ENCODE data around the gene AGTRAP.

Gene AGTRAP

DNA sequence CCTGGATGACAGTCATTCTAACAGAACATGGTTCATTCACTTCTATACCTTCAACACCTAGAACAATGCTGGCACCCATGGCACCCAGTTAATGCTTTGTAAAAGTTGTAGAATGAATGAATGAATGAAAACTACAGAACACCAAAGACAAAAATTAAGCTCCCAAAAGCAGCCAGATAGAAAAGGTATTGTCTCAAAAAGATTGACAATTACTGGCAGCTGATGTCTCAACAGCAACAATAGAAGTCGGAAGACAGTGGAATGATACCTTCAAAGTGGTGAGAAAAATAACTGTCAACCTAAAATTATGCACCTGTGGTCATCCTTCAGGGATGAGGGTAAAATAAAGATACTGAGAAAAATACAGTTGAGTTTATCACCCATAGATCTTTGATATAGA, 21.1 kb downstream of the AGTRAP start:
- no peak for DNase-seq (ENCODE audit: low read depth, low spot score)
- H3K4me3 ChIP-seq (ENCODE audit: low read depth, low read length), result no peak overlapping the region
- TF ChIP-seq, protein P1, sequence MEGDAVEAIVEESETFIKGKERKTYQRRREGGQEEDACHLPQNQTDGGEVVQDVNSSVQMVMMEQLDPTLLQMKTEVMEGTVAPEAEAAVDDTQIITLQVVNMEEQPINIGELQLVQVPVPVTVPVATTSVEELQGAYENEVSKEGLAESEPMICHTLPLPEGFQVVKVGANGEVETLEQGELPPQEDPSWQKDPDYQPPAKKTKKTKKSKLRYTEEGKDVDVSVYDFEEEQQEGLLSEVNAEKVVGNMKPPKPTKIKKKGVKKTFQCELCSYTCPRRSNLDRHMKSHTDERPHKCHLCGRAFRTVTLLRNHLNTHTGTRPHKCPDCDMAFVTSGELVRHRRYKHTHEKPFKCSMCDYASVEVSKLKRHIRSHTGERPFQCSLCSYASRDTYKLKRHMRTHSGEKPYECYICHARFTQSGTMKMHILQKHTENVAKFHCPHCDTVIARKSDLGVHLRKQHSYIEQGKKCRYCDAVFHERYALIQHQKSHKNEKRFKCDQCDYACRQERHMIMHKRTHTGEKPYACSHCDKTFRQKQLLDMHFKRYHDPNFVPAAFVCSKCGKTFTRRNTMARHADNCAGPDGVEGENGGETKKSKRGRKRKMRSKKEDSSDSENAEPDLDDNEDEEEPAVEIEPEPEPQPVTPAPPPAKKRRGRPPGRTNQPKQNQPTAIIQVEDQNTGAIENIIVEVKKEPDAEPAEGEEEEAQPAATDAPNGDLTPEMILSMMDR (IDR thresholded peaks at IDR 0.05; ENCODE audit: low read depth, low read length), result no peak
- in situ Hi-C loops (cut with HindIII; ENCODE audit: low sequenced_read_pairs), result no loop called here

DNA sequence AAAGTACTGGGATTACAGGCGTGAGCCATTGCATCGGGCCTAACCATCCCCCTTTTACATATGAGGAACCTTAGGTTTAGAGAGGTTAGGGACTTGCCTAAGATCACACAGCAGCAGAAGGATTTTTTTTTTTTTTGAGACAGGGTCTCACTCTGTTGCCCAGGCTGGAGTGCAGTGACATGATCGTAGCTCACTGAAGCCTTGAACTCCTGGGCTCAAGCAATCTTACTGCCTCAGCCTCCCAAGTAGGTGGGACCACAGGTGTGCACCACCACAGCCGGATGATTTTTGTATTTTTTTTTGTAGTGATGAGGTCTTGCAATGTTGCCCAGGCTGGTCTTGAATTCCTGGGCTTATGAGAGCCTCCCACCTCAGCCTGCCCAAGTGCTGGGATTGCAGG, 23.9 kb downstream of the AGTRAP start:
- no peak for DNase-seq (ENCODE audit: low read depth, low spot score)
- in situ Hi-C loops (cut with HindIII; ENCODE audit: low sequenced_read_pairs), result no loop called here
- TF ChIP-seq, protein P1 (IDR thresholded peaks at IDR 0.05; ENCODE audit: low read depth, low read length), result no peak
- H3K4me3 ChIP-seq (ENCODE audit: low read depth, low read length), result no peak overlapping the region

DNA sequence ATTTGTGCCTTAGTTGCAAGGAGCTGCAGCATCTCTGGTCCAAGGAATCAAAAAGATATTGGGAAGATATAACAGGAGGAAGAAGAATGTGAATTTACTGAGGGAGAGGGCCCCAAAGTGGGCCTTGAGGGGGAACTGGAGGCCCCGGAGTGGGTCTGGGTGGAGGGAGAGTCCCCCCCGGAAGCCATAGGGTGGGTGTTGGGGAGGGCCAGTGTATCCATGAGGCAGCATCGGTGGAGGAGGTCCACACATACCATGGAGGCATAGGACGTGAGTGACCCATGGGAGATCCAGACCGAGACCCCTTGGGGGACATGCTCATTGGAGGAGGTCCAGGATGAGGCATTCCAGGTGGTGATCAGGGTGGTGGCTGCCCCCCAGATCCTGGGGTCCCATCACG, 25.3 kb downstream of the AGTRAP start:
- TF ChIP-seq, protein P1 (IDR thresholded peaks at IDR 0.05; ENCODE audit: low read depth, low read length), result no peak
- no peak overlapping the region for H3K4me3 ChIP-seq (ENCODE audit: low read depth, low read length)
- no peak for DNase-seq (ENCODE audit: low read depth, low spot score)
- in situ Hi-C loops (cut with HindIII; ENCODE audit: low sequenced_read_pairs), result no loop called here

DNA sequence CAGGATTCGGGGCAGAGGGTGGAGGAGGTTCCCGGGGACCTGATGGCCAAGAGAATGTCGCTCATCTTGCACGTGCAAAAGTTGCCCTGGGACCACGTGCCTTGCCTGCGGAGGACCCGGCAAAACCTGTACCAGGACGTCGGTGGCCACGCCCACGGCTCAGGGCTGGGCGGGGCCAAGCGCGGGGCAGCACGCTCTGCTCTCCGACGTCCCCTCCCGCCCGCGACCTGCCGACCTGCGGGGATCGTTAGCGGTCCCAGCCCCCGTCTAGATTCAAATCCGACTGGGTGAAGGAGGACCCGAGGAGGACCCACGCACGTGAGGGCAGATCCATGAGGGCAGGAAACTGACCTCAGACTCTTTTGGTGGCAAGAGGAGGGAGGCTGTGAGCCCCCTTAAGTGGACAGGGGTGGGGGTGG, 26.1 kb downstream of the AGTRAP start, which contains the start of gene C1orf167:
C1orf167 (plus strand) TSS at position 206 of the 419 bp plus-strand sequence. CDS start 2,208 bp downstream, outside the sequence.
- no peak for DNase-seq (ENCODE audit: low read depth, low spot score)
- TF ChIP-seq, protein P1 (IDR thresholded peaks at IDR 0.05; ENCODE audit: low read depth, low read length), result no peak
- no peak within 1 kb of the TSS for H3K4me3 ChIP-seq (ENCODE audit: low read depth, low read length)
- in situ Hi-C loops (cut with HindIII; ENCODE audit: low sequenced_read_pairs), result no loop called here

DNA sequence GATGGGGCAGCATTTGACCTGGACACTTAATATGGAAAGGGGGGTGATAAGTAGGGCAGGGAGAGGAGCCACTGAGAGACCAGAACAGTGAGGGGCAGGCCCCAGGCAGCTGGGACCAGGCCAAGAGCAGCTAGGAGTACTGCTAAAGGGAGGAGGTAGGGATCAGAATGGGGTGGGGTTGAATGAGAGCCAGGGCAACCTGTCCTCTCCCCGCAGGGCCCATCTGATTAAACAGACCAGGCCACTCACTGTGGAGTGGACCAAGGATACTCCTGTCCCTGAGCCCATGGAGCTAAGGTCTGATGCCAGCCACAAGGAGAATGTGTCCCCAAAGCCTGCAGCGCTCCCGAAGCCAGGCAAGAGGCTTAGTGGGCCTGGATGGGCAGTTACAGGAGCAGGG, 28.2 kb downstream of the AGTRAP start:
- in situ Hi-C loops (cut with HindIII; ENCODE audit: low sequenced_read_pairs), result no loop called here
- TF ChIP-seq, protein P1 (IDR thresholded peaks at IDR 0.05; ENCODE audit: low read depth, low read length), result no peak
- no peak overlapping the region for H3K4me3 ChIP-seq (ENCODE audit: low read depth, low read length)
- DNase-seq (ENCODE audit: low read depth, low spot score), result no peak

DNA sequence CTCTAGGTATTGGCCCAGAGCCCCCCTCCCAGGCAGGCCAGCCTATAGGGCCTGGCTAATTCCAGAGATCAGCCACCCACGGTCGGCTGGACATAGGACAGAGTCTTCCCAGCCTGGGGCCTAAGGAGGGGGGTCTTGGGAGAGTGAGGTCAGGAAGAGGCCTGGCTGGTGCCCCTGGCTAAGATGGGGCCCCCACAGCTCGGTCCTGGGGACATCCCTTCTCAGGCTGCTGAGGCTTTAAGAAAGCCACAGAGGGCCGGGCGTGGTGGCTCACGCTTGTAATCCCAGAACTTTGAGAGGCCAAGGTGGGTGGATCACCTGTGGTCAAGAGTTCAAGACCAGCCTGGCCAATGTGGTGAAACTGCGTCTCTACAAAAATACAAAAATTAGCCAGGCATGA, 28.6 kb downstream of the AGTRAP start:
- no peak for DNase-seq (ENCODE audit: low read depth, low spot score)
- in situ Hi-C loops (cut with HindIII; ENCODE audit: low sequenced_read_pairs), result no loop called here
- H3K4me3 ChIP-seq (ENCODE audit: low read depth, low read length), result no peak overlapping the region
- TF ChIP-seq, protein P1 (IDR thresholded peaks at IDR 0.05; ENCODE audit: low read depth, low read length), result no peak

Data from astrocyte of the spinal cord (primary cell).